GM12878 (cell line): ENCODE results near the gene C1QL1. TPM values are rescaled to one million over a fixed set of nuclear protein-coding genes. Genes with fewer than 3 reads are reported as not detected.

Experiments used
- ATAC-seq: fragments of 200-7000 bp; cut with Tn5 transposase; 3 replicates; pipeline ENCODE4 v1.9.1; 2020; ENCODE audit warnings: mild to moderate bottlenecking, moderate library complexity
- BruUV-seq: library from RNA; stranded (reverse); fragments of 400-500 nt; replicated peaks from 2 replicates; lab custom pipeline; 2021; lab: Mats Ljungman, UMichigan
- CTCF ChIA-PET: fragments of 300-600 bp; sonication (Branson Sonifier 250); formaldehyde crosslinking; extraction: SDS; loops from one replicate; lab custom pipeline; 2021; ENCODE audit warnings: inconsistent platforms; lab: Yijun Ruan, JAX
- POLR2A ChIA-PET: fragments of 350-600 bp; formaldehyde crosslinking; extraction: SDS; loops from one replicate; lab custom pipeline; 2021; ENCODE audit warnings: inconsistent platforms; lab: Charles Lee
- RAD21 ChIA-PET: fragments of 300-600 bp; sonication (Branson Sonifier 250); formaldehyde crosslinking; loops from one replicate; lab custom pipeline; 2023; ENCODE audit warnings: antibody characterized with exemption; ENCODE audit not compliant: unreplicated experiment; lab: Charles Lee
- SMC1A ChIA-PET: fragments of 300-600 bp; sonication (Branson Sonifier 250); formaldehyde crosslinking; loops from one replicate; lab custom pipeline; 2023; ENCODE audit not compliant: unreplicated experiment, uncharacterized antibody; lab: Charles Lee
- DNase-seq: peaks from one replicate; pipeline ENCODE4 v3.0.0-alpha.2; 2011; ENCODE audit warnings: low read depth, low spot score
- FAIRE-seq: peaks from 3 replicates; lab custom pipeline; 2011; peaks lifted over from hg19 to GRCh38; lab: Jason Lieb, UNC
- H2AFZ ChIP-seq: 2 replicates; pipeline ENCODE4 v1.6.0; 2011; ENCODE audit warnings: low read depth, low read length, control low read depth; ENCODE audit not compliant: control insufficient read depth
- H3K27ac ChIP-seq: 2 replicates; pipeline ENCODE4 v1.5.1; 2011; ENCODE audit warnings: control low read depth; ENCODE audit not compliant: control insufficient read depth, insufficient read depth
- H3K27me3 ChIP-seq, 2 experiments: replicated peaks in 1 of 2; 2 replicates each; pipeline versions ENCODE4 v1.6.0 to v1.6.1; 2011; ENCODE audit warnings: low read length in 1 of 2; ENCODE audit not compliant: control insufficient read depth in 2 of 2, insufficient read depth in 2 of 2
- H3K36me3 ChIP-seq, 2 experiments: 2 replicates each; pipeline ENCODE4 v1.5.1; 2011; ENCODE audit warnings: low read length in 1 of 2; ENCODE audit not compliant: control insufficient read depth in 2 of 2, insufficient read depth in 2 of 2
- H3K4me1 ChIP-seq: 2 replicates; pipeline ENCODE4 v1.6.1; 2011; ENCODE audit warnings: mild to moderate bottlenecking, low read length, moderate library complexity, mixed read lengths; ENCODE audit not compliant: control insufficient read depth, insufficient read depth
- H3K4me2 ChIP-seq: 2 replicates; pipeline ENCODE4 v1.6.0; 2011; ENCODE audit warnings: control low read depth; ENCODE audit not compliant: control insufficient read depth, insufficient read depth
- H3K4me3 ChIP-seq: fragments of 200-600 bp; sonication (generic); 2 replicates; pipeline ENCODE4 v1.5.1; 2016
- H3K79me2 ChIP-seq: 2 replicates; pipeline ENCODE4 v1.6.0; 2011; ENCODE audit warnings: low read length; ENCODE audit not compliant: control insufficient read depth, insufficient read depth
- H3K9ac ChIP-seq: 2 replicates; pipeline ENCODE4 v1.8.0; 2011; ENCODE audit warnings: low read length, control low read depth, mixed read lengths; ENCODE audit not compliant: control insufficient read depth, insufficient read depth
- H3K9me3 ChIP-seq: replicated peaks from 3 replicates; pipeline ENCODE4 v1.5.1; 2011; ENCODE audit warnings: mild to moderate bottlenecking, low read length; ENCODE audit not compliant: control insufficient read depth, insufficient read depth
- H4K20me1 ChIP-seq: 2 replicates; pipeline ENCODE4 v1.6.0; 2011; ENCODE audit not compliant: control insufficient read depth, insufficient read depth
- ATF2 ChIP-seq: IDR thresholded peaks from 2 replicates; pipeline ENCODE4 v1.6.1; 2012; ENCODE audit warnings: low read length, inconsistent platforms
- BCLAF1 ChIP-seq: fragments of 450-650 bp; IDR thresholded peaks from 2 replicates; pipeline ENCODE4 v1.6.1; 2017; ENCODE audit warnings: antibody characterized with exemption, mild to moderate bottlenecking, moderate library complexity
- CREB1 ChIP-seq: IDR thresholded peaks from 2 replicates; pipeline ENCODE4 v1.6.1; 2012; ENCODE audit warnings: low read depth, mild to moderate bottlenecking, inconsistent platforms
- ESRRA ChIP-seq: IDR thresholded peaks from 2 replicates; pipeline ENCODE4 v1.6.1; 2012; ENCODE audit warnings: mild to moderate bottlenecking, low read length, improper control_type of control experiment
- FOS ChIP-seq: IDR thresholded peaks from 3 replicates; pipeline ENCODE4 v1.6.1; 2011; ENCODE audit warnings: borderline replicate concordance; ENCODE audit not compliant: insufficient read length; ENCODE audit errors: extremely low read depth
- FOXM1 ChIP-seq: IDR thresholded peaks from 2 replicates; pipeline ENCODE4 v1.6.1; 2012; ENCODE audit warnings: low read depth, mild to moderate bottlenecking, inconsistent platforms, low read length, moderate library complexity
- IKZF1 ChIP-seq: fragments of 450-650 bp; conservative IDR thresholded peaks from 2 replicates; pipeline ENCODE4 v1.6.1; 2017; ENCODE audit warnings: antibody characterized with exemption, mild to moderate bottlenecking
- KLF5 ChIP-seq: fragments of 450-650 bp; IDR thresholded peaks from 2 replicates; pipeline ENCODE4 v1.6.1; 2014; ENCODE audit warnings: mild to moderate bottlenecking; ENCODE audit not compliant: partially characterized antibody
- LARP7 ChIP-seq: fragments of 450-650 bp; IDR thresholded peaks from 2 replicates; pipeline ENCODE4 v1.6.1; 2017; ENCODE audit warnings: mild to moderate bottlenecking
- MYC ChIP-seq: IDR thresholded peaks from 2 replicates; pipeline ENCODE4 v1.6.1; 2011; ENCODE audit warnings: mild to moderate bottlenecking, low read length, moderate library complexity, inconsistent platforms; ENCODE audit not compliant: insufficient read depth, insufficient replicate concordance, insufficient read length, severe bottlenecking
- NBN ChIP-seq: fragments of 450-650 bp; IDR thresholded peaks from 2 replicates; pipeline ENCODE4 v1.6.1; 2016
- SMARCA5 ChIP-seq: fragments of 450-650 bp; IDR thresholded peaks from 2 replicates; pipeline ENCODE4 v1.6.1; 2017; ENCODE audit warnings: mild to moderate bottlenecking
- SREBF1 ChIP-seq: IDR thresholded peaks from 2 replicates; pipeline ENCODE4 v1.6.1; 2012; ENCODE audit warnings: mild to moderate bottlenecking, low read length
- STAT3 ChIP-seq: IDR thresholded peaks from 2 replicates; pipeline ENCODE4 v1.6.1; 2011; ENCODE audit warnings: low read depth, low read length, improper control_type of control experiment
- TCF3 ChIP-seq: IDR thresholded peaks from 2 replicates; pipeline ENCODE4 v1.6.1; 2012; ENCODE audit warnings: low read depth, mild to moderate bottlenecking, low read length, borderline replicate concordance; ENCODE audit not compliant: insufficient read depth
- ZBTB11 ChIP-seq: fragments of 450-650 bp; formaldehyde crosslinking; IDR thresholded peaks from 2 replicates; pipeline ENCODE4 v1.5.0; 2022; ENCODE audit warnings: mild to moderate bottlenecking, missing genetic modification characterization
- WGBS: methylation state at CpG from one replicate; pipeline ENCODE4 v1.1.6; 2016; ENCODE audit warnings: low lambda C conversion rate; ENCODE audit not compliant: insufficient replicate concordance, insufficient coverage; ENCODE audit errors: missing lambda C conversion rate; 5-methylcytosine and 5-hydroxymethylcytosine counted together
- in situ Hi-C: fragments of 300-500 bp; cut with MboI; formaldehyde crosslinking; loops from 9 replicates; pipeline ENCODE4 v1.14.3; 2018; ENCODE audit warnings: mixed read lengths
- intact Hi-C: fragments of 100-400 bp; cut with micrococcal nuclease; formaldehyde crosslinking; loops from one replicate; pipeline ENCODE4 v1.14.2; 2022; ENCODE audit not compliant: unreplicated experiment
- polyA plus RNA-seq, 11 experiments: library from polyadenylated mRNA; depleted of rRNA in 4 of 11; unstranded in 6 of 11; stranded (reverse) in 5 of 11; fragments of >200 nt; fragmentation: Nextera tagmentation in 4 of 11; fragmentation: Illumina TruSeq in 1 of 11; extraction: Ambion mirVana in 4 of 11; extraction: Trizol in 1 of 11; gene quantifications; 1 replicate in 1 of 11; 2 replicates in 10 of 11; pipeline versions ENCODE4 v1.2.1 to v1.2.3, GENCODE V29; 2011 to 2016; ENCODE audit warnings: inconsistent platforms in 2 of 11, missing spikeins in 2 of 11, low read depth in 1 of 11
- total RNA-seq, 4 experiments: library from RNA; depleted of rRNA in 3 of 4; stranded (reverse); fragments of >200 nt in 3 of 4; fragmentation: Illumina TruSeq in 1 of 4; extraction: Trizol in 1 of 4; gene quantifications; 2 replicates each; pipeline versions ENCODE4 v1.2.1 to v1.2.3, GENCODE V29; 2013 to 2021
- TF ChIP-seq, protein P1 (sequence below): fragments of 450-650 bp; IDR thresholded peaks from 2 replicates; pipeline ENCODE4 v1.6.1; 2016; ENCODE audit warnings: mild to moderate bottlenecking

C1QL1 gene
- total and polyA plus RNA-seq, 10 of the 15 experiments (the other 5 are each of a cell fraction or from before 2014, with no cell fraction given): not detected

- intact Hi-C loops: no loop called here
- TF ChIP-seq KLF5 (no peak), SREBF1 (no peak), ATF2 (no peak), SMARCA5 (no peak), LARP7 (no peak), CREB1 (no peak), NBN (no peak), BCLAF1 (no peak), ESRRA (no peak), MYC (no peak), FOXM1 (no peak), TCF3 (no peak), ZBTB11 (CRISPR knock-in tag) (no peak), STAT3 (no peak), FOS (no peak), IKZF1 (no peak)
- TF ChIP-seq, protein P1, sequence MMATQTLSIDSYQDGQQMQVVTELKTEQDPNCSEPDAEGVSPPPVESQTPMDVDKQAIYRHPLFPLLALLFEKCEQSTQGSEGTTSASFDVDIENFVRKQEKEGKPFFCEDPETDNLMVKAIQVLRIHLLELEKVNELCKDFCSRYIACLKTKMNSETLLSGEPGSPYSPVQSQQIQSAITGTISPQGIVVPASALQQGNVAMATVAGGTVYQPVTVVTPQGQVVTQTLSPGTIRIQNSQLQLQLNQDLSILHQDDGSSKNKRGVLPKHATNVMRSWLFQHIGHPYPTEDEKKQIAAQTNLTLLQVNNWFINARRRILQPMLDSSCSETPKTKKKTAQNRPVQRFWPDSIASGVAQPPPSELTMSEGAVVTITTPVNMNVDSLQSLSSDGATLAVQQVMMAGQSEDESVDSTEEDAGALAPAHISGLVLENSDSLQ: no peak
- H4K20me1 ChIP-seq: no peaks in the 10 kb centered on the region
- no peaks in the 10 kb centered on the region for H3K9me3 ChIP-seq
- RAD21 ChIA-PET: no interaction called here
- CTCF ChIA-PET: no interaction called here
- FAIRE-seq (no peak), DNase-seq (no peak), ATAC-seq (no peak)
- H3K27ac ChIP-seq: no peak overlapping the region
- no peaks in the 10 kb centered on the region for H3K79me2 ChIP-seq
- 96% methylated on average over 14 of the region's 15 CpGs for WGBS
- peaks cover 42 to 49% of the 10 kb centered on the region in 2 experiments for H3K36me3 ChIP-seq
- SMC1A ChIA-PET: interaction anchor here (1.6 kb wide), 1 partner anchor 11 kb away, joined by 3 read pairs; no protein-coding TSS in a partner anchor
- POLR2A ChIA-PET: interaction anchor here (0.8 kb wide), 1 partner anchor 11 kb away, joined by 4 read pairs; no protein-coding TSS in a partner anchor
- no peak overlapping the region for H3K4me2 ChIP-seq
- no peak overlapping the region for H3K4me3 ChIP-seq
- in situ Hi-C loops: loop anchor here (10.0 kb wide), 2 partner anchors 97 to 177 kb away; no protein-coding TSS in a partner anchor
- H3K27me3 ChIP-seq: no peaks in the 10 kb centered on the region
- no peak overlapping the region for H2AFZ ChIP-seq
- no TSS peak for BruUV-seq
- H3K9ac ChIP-seq: no peak overlapping the region
- no peaks in the 10 kb centered on the region for H3K4me1 ChIP-seq
Measured at GRCh38 chr17:44928136-44928535, 40.0 kb downstream of the C1QL1 start.
